ENCODE results near the gene ARMS2.

Gene ARMS2

DNA sequence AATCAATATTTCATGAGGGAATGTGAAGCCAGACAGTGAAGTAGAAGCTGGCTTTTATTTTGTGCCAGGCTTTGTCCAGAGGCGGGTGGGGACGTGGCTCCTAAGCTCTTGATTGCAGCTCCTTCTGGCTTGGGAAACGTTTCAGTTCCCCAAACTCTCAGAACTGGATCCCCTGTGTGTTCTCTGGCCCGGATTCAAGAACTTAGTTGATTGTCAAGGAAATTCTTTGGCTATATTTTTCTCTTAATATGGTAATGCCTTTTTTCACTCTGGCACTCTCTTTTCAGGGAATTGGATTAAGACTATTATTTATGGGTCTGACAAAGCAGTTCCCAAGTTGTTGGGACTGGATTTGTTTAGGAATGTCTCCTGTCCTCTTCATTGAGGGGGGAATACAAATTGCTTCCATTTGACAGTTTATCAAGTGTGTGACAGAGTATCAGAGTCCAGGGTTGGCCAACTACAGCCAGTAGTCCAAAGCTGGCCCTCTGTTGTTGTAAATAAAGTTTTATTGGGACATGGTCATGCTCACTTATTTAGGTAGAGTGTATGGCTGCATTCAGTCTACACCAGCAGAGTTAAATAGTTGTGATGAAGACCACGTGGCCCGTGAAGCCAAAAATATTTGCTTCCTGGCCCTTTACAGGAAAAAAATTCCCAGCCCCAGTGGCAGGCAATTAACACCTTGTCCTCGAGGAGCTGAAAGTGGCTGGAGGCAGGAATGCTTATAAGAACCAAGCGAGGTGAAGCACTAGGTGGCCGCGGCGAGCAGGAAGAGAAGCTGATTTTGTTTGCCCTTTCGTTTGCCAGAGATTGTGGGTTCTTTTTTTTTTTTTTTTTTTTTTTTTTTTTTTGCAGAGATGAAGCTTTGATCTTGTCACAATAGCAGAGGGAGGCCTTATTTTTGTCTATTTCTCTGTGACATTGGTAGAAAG lies 41.2 kb downstream of the ARMS2 start:
- no peak overlapping the region for H3K27ac ChIP-seq
- no peak for TF ChIP-seq ZFX (IDR thresholded peaks at IDR 0.05)

DNA sequence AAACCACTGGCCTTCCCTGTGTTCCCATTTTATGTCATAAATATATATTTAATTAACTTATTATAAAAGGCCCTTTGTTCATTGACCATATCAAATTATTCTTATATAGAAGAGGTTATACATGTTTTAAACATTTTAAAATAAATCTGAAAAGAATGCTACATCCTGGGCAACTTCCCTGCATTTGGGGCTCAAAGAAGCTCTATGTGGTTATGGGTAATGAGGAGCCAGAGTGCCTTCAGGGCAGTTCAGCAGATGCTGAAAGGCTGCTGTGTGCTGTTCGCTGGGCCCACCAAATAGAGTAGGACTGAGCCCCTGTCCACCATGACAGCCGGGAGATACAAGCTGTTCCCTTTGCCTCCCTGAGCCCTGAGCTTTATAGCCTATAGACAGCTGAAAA lies 42.8 kb downstream of the ARMS2 start:
- no peak overlapping the region for H3K27ac ChIP-seq
- no peak for TF ChIP-seq ZFX (IDR thresholded peaks at IDR 0.05)
- TF ChIP-seq, protein P1, sequence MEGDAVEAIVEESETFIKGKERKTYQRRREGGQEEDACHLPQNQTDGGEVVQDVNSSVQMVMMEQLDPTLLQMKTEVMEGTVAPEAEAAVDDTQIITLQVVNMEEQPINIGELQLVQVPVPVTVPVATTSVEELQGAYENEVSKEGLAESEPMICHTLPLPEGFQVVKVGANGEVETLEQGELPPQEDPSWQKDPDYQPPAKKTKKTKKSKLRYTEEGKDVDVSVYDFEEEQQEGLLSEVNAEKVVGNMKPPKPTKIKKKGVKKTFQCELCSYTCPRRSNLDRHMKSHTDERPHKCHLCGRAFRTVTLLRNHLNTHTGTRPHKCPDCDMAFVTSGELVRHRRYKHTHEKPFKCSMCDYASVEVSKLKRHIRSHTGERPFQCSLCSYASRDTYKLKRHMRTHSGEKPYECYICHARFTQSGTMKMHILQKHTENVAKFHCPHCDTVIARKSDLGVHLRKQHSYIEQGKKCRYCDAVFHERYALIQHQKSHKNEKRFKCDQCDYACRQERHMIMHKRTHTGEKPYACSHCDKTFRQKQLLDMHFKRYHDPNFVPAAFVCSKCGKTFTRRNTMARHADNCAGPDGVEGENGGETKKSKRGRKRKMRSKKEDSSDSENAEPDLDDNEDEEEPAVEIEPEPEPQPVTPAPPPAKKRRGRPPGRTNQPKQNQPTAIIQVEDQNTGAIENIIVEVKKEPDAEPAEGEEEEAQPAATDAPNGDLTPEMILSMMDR (conservative IDR thresholded peaks at IDR 0.05) = no peak

DNA sequence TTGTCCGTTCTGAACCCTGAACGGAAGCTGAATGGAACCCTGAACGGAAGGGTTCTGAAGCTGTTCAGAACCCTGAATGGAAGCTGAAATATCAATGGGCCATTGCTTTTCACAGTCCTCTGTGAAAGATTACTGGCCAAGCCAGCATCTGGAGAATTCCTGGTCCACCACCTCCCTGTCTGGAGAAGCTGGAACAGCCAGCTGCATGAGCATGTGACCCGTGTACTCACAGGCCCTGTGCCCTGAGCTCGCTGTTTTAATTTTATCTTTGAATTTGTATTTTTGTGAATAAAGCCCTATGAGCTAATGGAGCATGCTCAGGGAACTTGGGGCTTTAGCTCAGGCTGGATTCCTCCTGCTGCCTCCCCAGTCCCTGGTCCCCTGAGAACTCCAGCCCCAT lies 44.1 kb downstream of the ARMS2 start:
- TF ChIP-seq, protein P1 (conservative IDR thresholded peaks at IDR 0.05) = no peak
- no peak for TF ChIP-seq ZFX (IDR thresholded peaks at IDR 0.05)
- no peak overlapping the region for H3K27ac ChIP-seq

DNA sequence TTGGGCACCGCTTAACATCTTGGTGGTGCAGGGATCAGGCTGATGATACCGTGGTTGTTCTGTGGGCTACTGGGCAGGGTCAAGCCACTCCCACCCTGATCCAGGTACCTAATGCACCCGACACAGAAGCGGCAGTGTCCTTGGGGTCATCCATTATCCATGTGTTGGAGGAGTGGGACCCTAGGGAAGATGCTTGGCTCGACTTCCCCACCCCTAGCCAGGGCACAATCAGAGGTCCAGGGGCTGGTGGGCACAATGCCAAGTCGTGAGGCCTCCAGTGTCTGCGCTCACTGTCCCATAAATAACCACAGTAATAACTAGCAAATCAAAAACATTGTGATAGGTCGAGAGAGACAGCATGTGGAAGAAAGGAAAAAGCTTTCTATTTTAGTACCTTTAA lies 44.6 kb downstream of the ARMS2 start:
- H3K27ac ChIP-seq = no peak overlapping the region
- no peak for TF ChIP-seq ZFX (IDR thresholded peaks at IDR 0.05)
- TF ChIP-seq, protein P1 (conservative IDR thresholded peaks at IDR 0.05) = no peak

DNA sequence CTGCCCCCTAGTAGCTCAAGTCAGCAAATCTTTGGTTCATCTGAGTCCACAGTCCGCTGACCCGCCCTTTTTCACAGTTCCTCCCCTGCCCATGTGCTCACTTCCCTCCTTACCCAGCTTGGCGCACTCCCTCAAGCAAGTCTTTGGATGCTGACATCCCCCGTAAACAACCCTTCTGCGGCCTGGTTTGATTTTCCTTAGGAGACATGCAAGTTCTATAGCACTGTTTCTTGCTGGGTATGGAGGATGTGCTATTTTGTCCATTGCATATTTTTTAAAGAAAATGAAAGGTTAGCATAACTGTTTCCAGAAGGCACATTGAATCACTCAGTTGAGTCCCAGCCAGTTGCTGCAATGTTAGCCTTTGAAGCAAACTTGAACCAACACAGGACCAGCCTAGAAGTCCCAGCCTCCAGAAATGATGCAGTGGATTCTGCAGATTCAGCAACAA lies 45.1 kb downstream of the ARMS2 start:
- TF ChIP-seq ZFX (IDR thresholded peaks at IDR 0.05) = no peak
- TF ChIP-seq, protein P1 (conservative IDR thresholded peaks at IDR 0.05) = no peak
- H3K27ac ChIP-seq = no peak overlapping the region

DNA sequence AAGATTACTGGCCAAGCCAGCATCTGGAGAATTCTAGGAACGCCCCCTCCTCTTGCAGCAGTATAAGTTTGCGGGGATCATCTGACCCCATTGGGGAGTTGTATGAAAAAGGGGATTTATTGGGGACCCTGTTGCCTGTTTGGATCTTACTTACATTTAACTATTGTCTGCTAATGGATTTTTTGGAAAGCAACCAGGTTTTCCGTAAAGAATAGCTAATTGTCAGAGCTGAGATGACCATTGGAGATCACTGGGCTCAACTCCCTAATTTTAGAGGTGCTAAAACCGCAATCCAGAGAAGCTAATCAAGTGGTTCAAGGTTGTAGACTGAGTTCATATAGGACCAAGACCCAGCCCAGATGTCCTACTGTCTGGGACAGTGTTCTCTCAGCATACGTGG lies 45.7 kb downstream of the ARMS2 start:
- no peak overlapping the region for H3K27ac ChIP-seq
- TF ChIP-seq ZFX (IDR thresholded peaks at IDR 0.05) = no peak
- TF ChIP-seq, protein P1 (conservative IDR thresholded peaks at IDR 0.05) = no peak

DNA sequence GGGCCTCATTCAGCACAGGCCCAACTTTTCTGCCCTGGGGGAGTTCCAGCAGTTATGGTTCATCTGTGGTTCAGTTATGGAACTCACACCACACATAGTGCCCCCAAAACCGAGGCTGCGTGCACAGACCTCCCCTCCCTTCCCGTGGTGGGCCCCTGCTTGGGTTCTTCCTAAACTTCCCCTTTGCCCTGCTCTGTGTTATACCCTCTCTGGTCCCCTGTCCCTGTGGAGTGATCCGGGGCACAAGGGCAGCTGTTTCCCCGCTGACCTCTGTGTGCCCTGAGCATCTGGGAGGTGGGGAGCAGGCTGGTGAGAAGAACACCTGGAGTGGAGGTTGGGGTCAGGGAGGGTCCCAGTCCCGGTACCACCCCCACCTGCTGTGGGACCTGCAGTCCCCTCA lies 46.3 kb downstream of the ARMS2 start:
- TF ChIP-seq, protein P1 (conservative IDR thresholded peaks at IDR 0.05) = no peak
- TF ChIP-seq ZFX (IDR thresholded peaks at IDR 0.05) = no peak
- no peak overlapping the region for H3K27ac ChIP-seq

DNA sequence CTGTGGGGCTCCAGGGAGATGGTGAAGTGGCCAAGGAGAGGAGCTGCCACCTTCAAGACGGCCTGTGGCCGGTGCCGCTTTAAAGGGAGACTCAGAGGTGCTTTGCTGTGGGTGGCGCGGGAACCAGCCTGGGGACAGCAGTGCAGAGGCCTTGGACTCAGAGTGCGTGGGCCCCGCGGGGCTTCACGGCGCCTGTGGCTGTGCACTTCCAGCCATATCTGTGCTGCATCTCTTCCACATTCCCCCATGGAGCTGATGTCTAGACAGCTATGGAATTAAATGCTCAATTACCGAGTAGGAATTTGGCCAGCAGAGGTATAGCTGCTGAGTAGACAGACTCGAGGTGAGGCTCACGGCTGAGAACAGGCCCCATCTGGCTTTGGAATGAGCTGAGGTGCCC lies 48.6 kb downstream of the ARMS2 start:
- no peak overlapping the region for H3K27ac ChIP-seq
- TF ChIP-seq, protein P1 (conservative IDR thresholded peaks at IDR 0.05) = no peak
- TF ChIP-seq ZFX (IDR thresholded peaks at IDR 0.05) = no peak
